AG04449 (cell line): ENCODE results near the gene METTL1.

Experiments used
- CTCF ChIA-PET: fragments of 350-600 bp; formaldehyde crosslinking; extraction: SDS; loops from one replicate; lab custom pipeline; 2021; ENCODE audit warnings: antibody characterized with exemption; lab: Yijun Ruan, JAX
- POLR2A ChIA-PET: fragments of 400-600, 350-600 bp; formaldehyde crosslinking; extraction: SDS; loops from one replicate; lab custom pipeline; 2020; ENCODE audit warnings: antibody characterized with exemption, inconsistent platforms; lab: Yijun Ruan, JAX
- DNase-seq: peaks from one replicate; pipeline ENCODE4 v3.0.0-alpha.2; 2010; ENCODE audit warnings: low read depth, low spot score
- H3K4me3 ChIP-seq: 2 replicates; pipeline ENCODE4 v1.5.1; 2011; ENCODE audit warnings: low read depth, mild to moderate bottlenecking, control low read depth, low read length
- CTCF ChIP-seq: IDR thresholded peaks from one replicate; pipeline ENCODE4 v1.5.1; 2011; ENCODE audit warnings: mild to moderate bottlenecking, moderate library complexity, low read length, control low read depth, inconsistent platforms; ENCODE audit not compliant: insufficient read depth; ENCODE audit errors: missing control alignments

The METTL1 gene

GRCh38 chr12:57780284-57780897 is 8.5 kb upstream of the METTL1 start:
- DNase-seq, result no peak
- no peak for TF ChIP-seq CTCF
- H3K4me3 ChIP-seq, result no peak overlapping the region
- POLR2A ChIA-PET, result interaction anchor here (1.4 kb wide), 1 partner anchor 10 kb away, joined by 4 read pairs; no protein-coding TSS in a partner anchor
- CTCF ChIA-PET, result interaction anchor here (0.9 to 9.4 kb wide), 11 partner anchors 7 to 197 kb away, joined by 3 to 199 read pairs (median 4); partner anchors contain the start of genes EEF1AKMT3 and METTL1

- no peak overlapping the region for H3K4me3 ChIP-seq
- no peak for TF ChIP-seq CTCF
- POLR2A ChIA-PET, result interaction anchor here (1.4 kb wide), 1 partner anchor 11 kb away, joined by 4 read pairs; no protein-coding TSS in a partner anchor
- CTCF ChIA-PET, result interaction anchor here (0.8 to 2.2 kb wide), 14 partner anchors 10 to 196 kb away, joined by 3 to 15 read pairs (median 3); no protein-coding TSS in a partner anchor
- DNase-seq, result no peak
Observed at GRCh38 chr12:57779736-57780135, 7.8 kb upstream of the METTL1 start.

GRCh38 chr12:57777911-57778310 is 6.0 kb upstream of the METTL1 start:
- TF ChIP-seq CTCF, result no peak
- no peak overlapping the region for H3K4me3 ChIP-seq
- CTCF ChIA-PET, result interaction anchor here (0.8 to 4.0 kb wide), 5 partner anchors 21 to 126 kb away, joined by 3 to 15 read pairs (median 3); no protein-coding TSS in a partner anchor
- no peak for DNase-seq
- POLR2A ChIA-PET, result no interaction called here

- DNase-seq, result no peak
- TF ChIP-seq CTCF, result no peak
- no peak overlapping the region for H3K4me3 ChIP-seq
- ChIA-PET POLR2A (no interaction called here), CTCF (interaction anchor here (0.7 to 4.0 kb wide), 3 partner anchors 9 to 127 kb away, joined by 3 to 12 read pairs (median 4); partner anchors contain the start of gene CYP27B1)
Observed at GRCh38 chr12:57777367-57777766, 5.5 kb upstream of the METTL1 start.

- POLR2A ChIA-PET, result no interaction called here
Observed at GRCh38 chr12:57776247-57776587, 4.3 kb upstream of the METTL1 start.

More at GRCh38 chr12:57776247-57776587, 4.3 kb upstream of the METTL1 start:
- no peak overlapping the region for H3K4me3 ChIP-seq
- DNase-seq, result no peak
- no peak for TF ChIP-seq CTCF
- CTCF ChIA-PET, result interaction anchor here (0.7 to 4.0 kb wide), 4 partner anchors 10 to 128 kb away, joined by 3 to 12 read pairs (median 4); partner anchors contain the start of gene CYP27B1
